Esophagus (tissue), 2 donors: ENCODE data around the gene GATA6. TPM values are rescaled to one million over a fixed set of nuclear protein-coding genes. Genes with fewer than 3 reads are reported as not detected.

ENCODE experiments used
- H3K27ac ChIP-seq, 2 donors: one replicate each; pipeline ENCODE4 v1.5.1; 2013; ENCODE audit warnings: low read depth in 2 of 2, mild to moderate bottlenecking in 2 of 2, inconsistent platforms in 1 of 2, low read length in 1 of 2, moderate library complexity in 1 of 2
- H3K27me3 ChIP-seq, 2 donors: one replicate each; pipeline ENCODE4 v1.6.1; 2013; ENCODE audit warnings: low read length in 2 of 2, control low read depth in 1 of 2, mild to moderate bottlenecking in 1 of 2; ENCODE audit not compliant: insufficient read depth in 2 of 2, control insufficient read depth in 1 of 2
- H3K36me3 ChIP-seq, 2 donors: one replicate each; pipeline ENCODE4 v1.6.1; 2013; ENCODE audit warnings: low read length in 1 of 2; ENCODE audit not compliant: control insufficient read depth in 2 of 2, insufficient read depth in 2 of 2
- H3K4me1 ChIP-seq, 2 donors: one replicate each; pipeline ENCODE4 v1.6.1; 2013; ENCODE audit warnings: low read length in 1 of 2; ENCODE audit not compliant: control insufficient read depth in 2 of 2, insufficient read depth in 2 of 2
- H3K4me3 ChIP-seq, 2 donors: one replicate each; pipeline ENCODE4 v1.5.1; 2013; ENCODE audit warnings: low read length in 2 of 2, mild to moderate bottlenecking in 2 of 2, low read depth in 1 of 2, moderate library complexity in 1 of 2
- H3K9me3 ChIP-seq, 2 donors: one replicate each; pipeline ENCODE4 v1.6.1; 2013; ENCODE audit warnings: mild to moderate bottlenecking in 2 of 2, low read depth in 1 of 2, low read length in 1 of 2, moderate library complexity in 1 of 2; ENCODE audit not compliant: control insufficient read depth in 2 of 2, insufficient read depth in 1 of 2
- WGBS, 2 donors: extraction: QIAGEN DNeasy Blood & Tissue Kit; methylation state at CpG; one replicate each; pipeline ENCODE4 v1.1.7; 2013; 5-methylcytosine and 5-hydroxymethylcytosine counted together
- polyA plus RNA-seq, 2 donors: library from polyadenylated mRNA; stranded (reverse); fragments of 200-250 nt; gene quantifications; one replicate each; pipeline ENCODE4 v1.2.3, GENCODE V29; 2013
- donor health status: healthy with polysubstance abuse.
- donor health status: Bipolar disorder and iron deficiency.

GATA6 gene
- polyA plus RNA-seq, 2 donors, result 0.35 to 0.41 TPM

DNA sequence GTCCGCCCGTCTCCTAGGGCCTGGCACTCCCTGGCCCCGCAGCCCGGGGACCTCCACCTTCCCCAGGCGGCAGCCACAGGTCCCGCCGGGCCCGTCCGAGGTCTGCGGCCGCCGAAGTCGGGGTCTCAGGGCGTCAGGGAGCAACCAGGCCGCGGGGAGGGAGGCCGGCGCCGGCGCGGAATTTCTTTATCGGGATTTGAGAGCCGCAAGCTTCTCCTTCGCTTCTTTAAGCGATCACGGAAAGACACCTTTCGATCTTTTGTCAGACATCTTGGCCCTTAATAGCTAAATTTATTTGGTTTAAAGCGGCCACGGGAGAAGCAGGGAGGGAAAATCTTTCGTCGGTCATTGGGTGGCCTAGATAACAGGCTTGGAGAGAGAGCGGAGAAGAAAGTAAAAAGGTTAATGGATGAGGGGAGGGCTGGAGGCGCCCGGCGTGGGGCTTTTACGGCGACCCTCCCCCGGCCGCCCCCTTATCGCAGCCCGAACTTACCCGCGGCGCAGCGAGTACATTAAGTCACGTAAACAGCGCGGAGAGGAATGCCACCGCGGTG, 4.3 kb upstream of the GATA6 start:
- H3K27ac ChIP-seq, result no peak overlapping the region
- no peaks in the 10 kb centered on the region for H3K36me3 ChIP-seq
- H3K9me3 ChIP-seq, result peaks cover 2 to 3% of the 10 kb centered on the region in 2 donors
- H3K27me3 ChIP-seq, result peaks cover 2 to 39% of the 10 kb centered on the region in 2 donors
- no peak overlapping the region for H3K4me3 ChIP-seq
- peaks cover 3 to 4% of the 10 kb centered on the region in 2 donors for H3K4me1 ChIP-seq
- 17 to 20% methylated on average over 33 to 50 of the region's 50 CpGs for WGBS, 2 donors

DNA sequence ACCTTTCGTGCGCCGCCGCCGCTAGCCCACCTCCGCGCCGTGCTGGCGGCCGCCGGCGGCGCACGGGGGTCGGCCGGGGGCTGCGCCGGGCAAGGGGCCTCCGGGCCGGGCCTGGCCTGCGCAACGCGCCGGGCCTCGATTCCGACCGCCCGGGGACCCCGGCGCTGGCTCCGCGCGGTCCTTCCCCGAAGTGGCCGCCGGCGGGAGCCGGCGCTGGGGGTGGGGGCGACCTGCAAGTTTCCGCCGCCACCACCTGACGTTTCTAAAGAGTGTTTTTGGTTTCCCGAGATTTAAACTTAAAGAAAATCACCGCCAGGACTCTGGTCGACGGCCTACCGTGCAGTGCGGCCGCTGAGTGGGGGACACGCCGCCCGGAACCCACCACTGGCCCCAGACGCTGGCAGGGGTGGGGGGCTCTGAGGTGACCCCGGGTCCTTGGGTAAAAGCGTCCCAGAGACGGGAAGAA, 3.8 kb upstream of the GATA6 start:
- H3K4me1 ChIP-seq, result peaks cover 3 to 8% of the 10 kb centered on the region in 2 donors
- no peak overlapping the region for H3K27ac ChIP-seq
- no peak overlapping the region for H3K4me3 ChIP-seq

DNA sequence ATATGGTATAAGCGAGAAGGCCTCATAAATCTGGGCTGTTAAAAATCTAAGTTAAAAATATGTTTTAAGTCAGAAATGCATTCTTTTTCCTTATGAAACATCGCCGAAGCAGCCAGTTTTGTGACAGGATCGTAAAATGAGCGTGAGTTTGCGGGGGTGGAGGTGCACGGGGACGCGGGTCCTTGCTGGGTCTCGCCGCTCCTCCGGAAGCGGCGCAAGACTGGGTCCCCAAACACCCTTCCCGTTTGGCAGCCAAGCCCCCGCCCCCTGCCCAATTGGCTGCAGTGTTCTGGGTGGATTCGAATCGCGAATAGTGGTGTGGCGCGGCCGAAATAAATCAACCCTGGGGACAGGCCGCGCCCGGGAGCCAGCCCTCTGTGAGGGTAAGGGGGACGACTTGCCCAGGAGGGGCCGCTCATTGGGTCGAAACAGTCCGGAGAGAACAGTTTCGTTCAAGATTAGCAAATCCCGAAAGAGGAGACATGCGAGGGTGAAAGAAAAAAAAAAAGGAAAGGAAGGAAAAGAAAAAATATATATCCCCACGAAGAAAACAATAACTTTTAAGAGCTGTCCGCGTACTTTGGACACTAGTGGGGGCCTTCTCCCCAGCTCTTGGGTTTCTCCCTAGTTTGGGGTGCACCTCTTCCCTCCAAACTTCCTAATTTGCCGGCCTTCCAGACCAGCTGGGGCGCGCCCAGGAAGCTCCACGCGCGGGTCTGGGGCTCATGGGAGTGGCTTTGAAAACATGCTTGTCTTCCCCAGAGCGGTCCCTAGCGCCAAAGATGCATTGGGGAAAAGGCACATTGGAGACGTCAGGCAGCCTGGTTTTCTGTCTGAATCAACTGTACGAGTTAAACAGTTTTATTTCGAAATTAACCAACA, 3.1 kb upstream of the GATA6 start:
- Histone ChIP-seq H3K36me3 (no peaks in the 10 kb centered on the region), H3K4me3 (no peak overlapping the region), H3K27me3 (peaks cover 2 to 39% of the 10 kb centered on the region in 2 donors), H3K9me3 (peaks cover 2 to 3% of the 10 kb centered on the region in 2 donors), H3K27ac (no peak overlapping the region), H3K4me1 (peaks cover 7 to 11% of the 10 kb centered on the region in 2 donors)
- WGBS, 2 donors, result 16 to 22% methylated on average over 46 of the region's 46 CpGs

More for the DNA sequence above, 3.8 kb upstream of the GATA6 start:
- H3K9me3 ChIP-seq, result peaks cover 2 to 3% of the 10 kb centered on the region in 2 donors
- H3K36me3 ChIP-seq, result no peaks in the 10 kb centered on the region
- H3K27me3 ChIP-seq, result peaks cover 2 to 39% of the 10 kb centered on the region in 2 donors
- WGBS, 2 donors, result 16% methylated on average over 39 to 57 of the region's 57 CpGs

DNA sequence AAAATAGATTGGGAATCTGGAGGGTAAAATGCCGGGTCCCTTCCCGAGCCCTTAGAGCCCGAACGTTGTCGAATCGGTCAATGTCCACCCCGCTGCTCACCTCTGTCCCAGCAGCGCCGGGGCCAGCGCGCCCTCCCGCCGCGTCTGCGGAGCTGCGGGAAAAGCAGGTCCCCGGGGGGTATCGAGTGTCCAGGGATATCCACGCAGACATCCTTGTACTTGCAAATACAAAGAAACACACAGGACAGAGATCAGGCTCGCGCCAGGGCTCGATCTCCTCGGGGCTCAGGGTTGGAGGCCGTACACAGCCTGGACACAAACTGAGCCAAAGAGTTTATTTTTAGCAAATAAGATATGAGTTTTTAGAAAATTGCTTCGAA, 2.3 kb upstream of the GATA6 start:
- Histone ChIP-seq H3K4me3 (no peak overlapping the region), H3K4me1 (peaks cover 10 to 11% of the 10 kb centered on the region in 2 donors), H3K27ac (no peak overlapping the region), H3K36me3 (no peaks in the 10 kb centered on the region), H3K27me3 (peaks cover 2 to 35% of the 10 kb centered on the region in 2 donors), H3K9me3 (peaks cover 2 to 3% of the 10 kb centered on the region in 2 donors)
- 20 to 34% methylated on average over 25 of the region's 25 CpGs for WGBS, 2 donors

DNA sequence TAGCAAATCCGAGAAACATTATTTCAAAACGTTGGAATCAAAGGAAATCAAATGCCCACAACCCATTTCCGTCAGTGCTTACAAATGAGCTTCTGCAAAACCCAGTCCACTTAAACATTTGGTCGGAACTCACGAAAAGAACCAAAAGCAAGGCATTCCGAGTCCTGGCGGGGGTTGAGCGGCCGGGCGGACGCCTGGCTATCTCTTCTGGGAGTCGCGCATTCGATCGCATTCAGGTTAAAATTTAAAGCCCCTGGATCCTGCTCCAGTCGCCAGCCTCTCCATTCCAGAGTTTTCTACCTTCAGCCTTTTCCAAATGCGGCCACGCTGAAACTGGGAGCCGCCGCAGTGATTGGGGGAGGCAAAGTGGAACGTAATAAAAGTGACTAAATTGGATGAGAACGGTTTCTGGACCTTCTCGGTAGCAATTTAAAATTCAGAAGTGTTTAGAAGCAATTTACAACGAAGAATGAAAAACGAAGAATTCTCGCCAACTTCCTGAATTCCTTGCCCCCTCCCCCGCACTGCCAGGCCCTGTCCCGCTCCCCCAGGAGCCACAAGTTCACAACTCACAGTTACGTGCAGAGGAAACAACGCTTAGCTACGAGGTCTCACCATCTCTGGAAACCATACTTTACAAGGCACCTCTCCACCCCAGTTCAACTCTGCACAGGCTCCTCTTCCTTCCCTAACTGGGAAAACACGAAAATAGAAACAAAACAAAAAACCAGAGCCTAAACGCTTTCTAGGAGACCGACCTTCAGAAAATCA, 1.7 kb upstream of the GATA6 start:
- peaks cover 2 to 3% of the 10 kb centered on the region in 2 donors for H3K9me3 ChIP-seq
- H3K4me1 ChIP-seq, result peaks cover 10 to 11% of the 10 kb centered on the region in 2 donors
- peaks cover 2 to 35% of the 10 kb centered on the region in 2 donors for H3K27me3 ChIP-seq
- H3K4me3 ChIP-seq, result no peak overlapping the region
- H3K36me3 ChIP-seq, result no peaks in the 10 kb centered on the region
- H3K27ac ChIP-seq, result no peak overlapping the region
- WGBS, 2 donors, result 15 to 19% methylated on average over 34 of the region's 34 CpGs

DNA sequence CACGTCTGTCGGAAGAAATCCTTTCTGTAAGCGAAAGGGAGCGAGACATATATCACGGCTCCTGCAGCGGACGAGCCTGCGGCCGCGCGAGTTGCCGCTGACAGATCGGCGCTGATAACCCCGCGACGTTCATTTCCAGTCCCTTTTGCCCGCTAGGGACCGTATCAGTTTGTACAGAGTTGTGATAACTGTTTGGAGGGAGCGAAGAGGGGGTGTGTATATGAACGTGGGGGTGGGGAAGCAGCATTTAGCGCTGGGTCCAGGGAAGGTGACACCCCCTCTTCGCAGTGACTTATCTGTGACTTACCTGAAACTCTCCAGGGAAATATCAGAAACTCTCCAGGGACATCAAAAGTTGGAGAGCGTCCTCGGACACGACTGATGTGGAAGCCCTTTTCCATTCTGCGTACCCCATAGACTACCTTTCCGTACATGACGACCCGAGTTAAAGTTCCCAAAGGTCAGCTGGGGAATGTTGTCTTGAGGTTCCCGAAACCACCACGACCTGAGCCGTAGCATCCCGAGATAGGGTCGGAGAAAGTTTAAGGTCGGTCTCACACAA, 948 bp upstream of the GATA6 start:
- no peaks in the 10 kb centered on the region for H3K36me3 ChIP-seq
- H3K4me3 ChIP-seq, result peak overlapping the region in 1 of 2 donors; percentile 76
- WGBS, 2 donors, result 6 to 8% methylated on average over 36 of the region's 36 CpGs
- H3K4me1 ChIP-seq, result peaks cover 10 to 11% of the 10 kb centered on the region in 2 donors
- no peak overlapping the region for H3K27ac ChIP-seq
- peaks cover 2 to 3% of the 10 kb centered on the region in 2 donors for H3K9me3 ChIP-seq
- peaks cover 2 to 35% of the 10 kb centered on the region in 2 donors for H3K27me3 ChIP-seq

DNA sequence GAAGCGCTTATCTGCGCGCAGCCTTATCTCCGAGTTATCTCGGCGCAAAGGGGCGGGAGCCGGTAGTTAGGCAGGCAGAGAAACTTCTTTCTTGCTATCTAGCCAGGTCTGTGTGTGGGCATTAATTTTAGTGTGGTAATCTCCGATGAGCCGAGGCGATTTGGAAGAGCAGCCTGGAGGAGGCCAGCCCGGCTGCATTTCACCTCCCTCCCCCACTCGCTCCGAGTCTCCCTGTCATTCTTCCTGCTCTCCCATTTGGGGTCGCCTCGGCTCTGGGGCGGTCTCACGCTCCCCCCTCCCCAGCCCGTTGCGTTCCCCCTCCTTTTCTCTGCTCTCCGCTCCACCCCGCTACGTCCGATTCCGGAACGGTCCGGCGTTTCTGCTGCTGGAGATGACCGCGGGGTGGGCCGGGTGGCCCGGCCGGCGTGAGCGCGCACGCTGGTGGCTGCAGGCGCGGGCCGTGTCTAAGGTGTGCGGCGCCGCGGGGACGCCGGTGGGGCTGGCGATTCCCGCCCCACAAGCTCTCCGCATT, 566 bp downstream of the GATA6 start:
- peak overlapping the region; percentile 71 to 76 for H3K4me3 ChIP-seq
- H3K9me3 ChIP-seq, result peaks cover 2 to 3% of the 10 kb centered on the region in 2 donors
- H3K4me1 ChIP-seq, result peaks cover 10 to 11% of the 10 kb centered on the region in 2 donors
- no peaks in the 10 kb centered on the region for H3K36me3 ChIP-seq
- H3K27me3 ChIP-seq, result peaks cover 2 to 26% of the 10 kb centered on the region in 2 donors
- WGBS, 2 donors, result 1% methylated on average over 48 to 49 of the region's 49 CpGs
- H3K27ac ChIP-seq, result peak overlapping the region; percentile 54 to 78

DNA sequence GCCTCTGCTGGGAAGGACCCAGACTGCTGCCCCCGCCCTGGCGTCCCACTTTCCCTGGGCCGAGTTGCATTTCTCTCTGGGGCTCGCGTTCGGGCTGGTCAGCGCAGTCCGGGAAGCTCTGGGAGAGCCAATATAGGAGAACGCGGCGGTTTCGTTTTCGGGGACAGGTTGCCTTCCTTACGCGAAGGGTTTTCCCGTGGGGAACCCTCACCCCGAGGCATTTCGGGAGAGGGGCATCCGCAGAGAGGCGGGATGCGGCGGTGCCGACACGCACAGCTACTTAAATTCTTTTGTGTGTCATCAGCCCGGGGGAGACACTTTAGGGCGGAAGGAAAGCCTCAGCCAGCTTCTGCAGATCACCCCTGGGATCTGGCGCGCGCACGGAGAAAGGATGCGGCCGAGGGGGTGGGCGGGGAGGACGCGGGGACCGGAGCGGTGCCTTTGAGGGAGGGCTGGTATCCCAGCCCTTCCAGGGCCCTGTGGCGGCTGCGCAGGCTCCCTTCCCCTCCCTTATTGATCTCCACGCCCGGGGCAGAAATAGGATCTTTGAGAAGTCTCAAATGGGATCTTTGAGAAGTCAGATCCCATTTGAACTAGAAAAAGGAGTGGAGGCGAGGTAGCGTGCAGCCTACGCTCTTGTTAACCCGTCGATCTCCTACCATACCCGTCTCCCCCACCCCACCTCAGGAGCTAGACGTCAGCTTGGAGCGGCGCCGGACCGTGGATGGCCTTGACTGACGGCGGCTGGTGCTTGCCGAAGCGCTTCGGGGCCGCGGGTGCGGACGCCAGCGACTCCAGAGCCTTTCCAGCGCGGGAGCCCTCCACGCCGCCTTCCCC, 1.2 kb downstream of the GATA6 start:
- H3K4me1 ChIP-seq, result peaks cover 10 to 11% of the 10 kb centered on the region in 2 donors
- H3K27me3 ChIP-seq, result peaks cover 2 to 20% of the 10 kb centered on the region in 2 donors
- H3K9me3 ChIP-seq, result peaks cover 0 to 3% of the 10 kb centered on the region in 2 donors
- H3K36me3 ChIP-seq, result no peaks in the 10 kb centered on the region
- WGBS, 2 donors, result 1 to 2% methylated on average over 66 of the region's 66 CpGs
- H3K4me3 ChIP-seq, result peak overlapping the region; percentile 71 to 76
- peak overlapping the region; percentile 26 to 78 for H3K27ac ChIP-seq
